Measurements from ENCODE around the gene PGLYRP4.

PGLYRP4 gene

DNA sequence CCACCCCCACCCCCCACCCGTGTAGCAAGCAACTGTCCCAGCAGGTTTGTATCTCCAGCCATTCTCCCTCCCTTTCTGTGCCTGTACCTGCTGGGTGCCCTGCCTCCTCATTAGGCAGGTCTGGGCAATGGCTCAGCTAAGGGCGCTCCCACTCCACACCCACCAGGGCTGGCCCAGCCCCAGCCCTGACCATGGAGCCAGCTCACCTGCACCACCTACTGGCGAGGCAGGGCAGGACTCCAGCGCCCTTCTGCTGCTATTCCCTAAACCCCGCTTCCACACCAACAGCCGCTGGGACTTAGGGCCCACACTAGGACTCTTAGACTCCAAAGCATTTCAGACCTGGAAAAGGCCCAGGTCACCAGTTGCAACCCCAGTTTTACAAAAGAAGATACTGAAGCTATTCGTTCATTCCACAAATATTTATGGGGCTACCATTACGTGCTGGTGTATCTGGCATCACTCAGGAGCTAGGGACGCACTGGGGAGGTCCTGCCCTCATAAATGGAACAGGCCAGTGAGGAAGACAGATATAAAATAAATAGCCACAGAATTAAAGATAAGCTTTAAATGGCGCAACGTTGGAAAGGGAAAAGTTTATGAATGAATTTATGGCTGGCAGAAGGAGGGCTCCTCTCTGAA is 59.9 kb downstream of the PGLYRP4 start:
- DNase-seq (ENCODE audit: low read depth): peak; percentile 27

Measured in activated T-cell treated with anti-CD3 and anti-CD28 coated beads for 48 hours (primary cell).